Suprapubic skin (tissue), 4 donors: ENCODE results near the gene IL36B.

ENCODE experiments used
- EP300 ChIP-seq: sonication (generic); formaldehyde crosslinking; IDR thresholded peaks from one replicate; pipeline ENCODE4 v1.6.1; 2017; ENCODE audit warnings: antibody characterized with exemption
- POLR2A ChIP-seq, 2 donors: fragments of 450-650 bp; IDR thresholded peaks; one replicate each; pipeline ENCODE4 v1.6.1; 2017; ENCODE audit warnings: antibody characterized with exemption in 2 of 2, mild to moderate bottlenecking in 2 of 2, moderate library complexity in 2 of 2
- POLR2AphosphoS5 ChIP-seq, 3 donors: sonication (generic); formaldehyde crosslinking; IDR thresholded peaks; one replicate each; pipeline ENCODE4 v1.6.1; 2017; ENCODE audit warnings: antibody characterized with exemption in 3 of 3
- TF ChIP-seq, protein P1 (sequence below), 2 donors: fragments of 200-600 bp in 1 of 2; fragments of 450-650 bp in 1 of 2; sonication (generic) in 1 of 2; IDR thresholded peaks; one replicate each; pipeline ENCODE4 v1.5.1; 2016 to 2019; ENCODE audit warnings: antibody characterized with exemption in 2 of 2, mild to moderate bottlenecking in 1 of 2, moderate library complexity in 1 of 2

DNA sequence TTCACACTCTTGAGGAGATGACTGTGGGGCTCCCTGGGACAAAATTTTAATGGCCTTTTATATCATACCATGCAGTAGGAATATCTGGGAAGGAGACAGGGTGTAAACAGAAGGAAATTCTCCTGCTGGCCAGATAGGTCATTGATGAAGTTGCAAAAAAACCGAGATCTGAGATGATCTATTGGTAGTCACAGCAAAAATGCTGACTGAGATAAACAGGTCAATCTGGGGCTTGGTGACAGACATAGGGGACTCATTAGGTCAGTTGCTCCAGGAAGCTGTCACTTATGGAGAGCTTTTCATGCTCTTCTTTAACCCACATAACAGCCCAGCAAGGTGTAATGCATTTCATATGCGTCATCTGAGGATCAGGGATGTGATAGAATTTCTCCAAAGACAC is 50.0 kb downstream of the IL36B start:
- TF ChIP-seq, protein P1, sequence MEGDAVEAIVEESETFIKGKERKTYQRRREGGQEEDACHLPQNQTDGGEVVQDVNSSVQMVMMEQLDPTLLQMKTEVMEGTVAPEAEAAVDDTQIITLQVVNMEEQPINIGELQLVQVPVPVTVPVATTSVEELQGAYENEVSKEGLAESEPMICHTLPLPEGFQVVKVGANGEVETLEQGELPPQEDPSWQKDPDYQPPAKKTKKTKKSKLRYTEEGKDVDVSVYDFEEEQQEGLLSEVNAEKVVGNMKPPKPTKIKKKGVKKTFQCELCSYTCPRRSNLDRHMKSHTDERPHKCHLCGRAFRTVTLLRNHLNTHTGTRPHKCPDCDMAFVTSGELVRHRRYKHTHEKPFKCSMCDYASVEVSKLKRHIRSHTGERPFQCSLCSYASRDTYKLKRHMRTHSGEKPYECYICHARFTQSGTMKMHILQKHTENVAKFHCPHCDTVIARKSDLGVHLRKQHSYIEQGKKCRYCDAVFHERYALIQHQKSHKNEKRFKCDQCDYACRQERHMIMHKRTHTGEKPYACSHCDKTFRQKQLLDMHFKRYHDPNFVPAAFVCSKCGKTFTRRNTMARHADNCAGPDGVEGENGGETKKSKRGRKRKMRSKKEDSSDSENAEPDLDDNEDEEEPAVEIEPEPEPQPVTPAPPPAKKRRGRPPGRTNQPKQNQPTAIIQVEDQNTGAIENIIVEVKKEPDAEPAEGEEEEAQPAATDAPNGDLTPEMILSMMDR (IDR thresholded peaks at IDR 0.05) = no peak
- TF ChIP-seq POLR2A (IDR thresholded peaks at IDR 0.05) (no peak), POLR2AphosphoS5 (IDR thresholded peaks at IDR 0.05) (no peak), EP300 (no peak)
